ENCODE data around the gene GSG1.

GSG1 gene

GRCh38 chr12:13119826-13120225 lies 16.4 kb upstream of the GSG1 start:
- DNase-seq (ENCODE audit: low read depth): no peak

- DNase-seq (ENCODE audit: low read depth): no peak
Observed at GRCh38 chr12:13117029-13117428, 13.6 kb upstream of the GSG1 start.

- DNase-seq (ENCODE audit: low read depth): no peak
Observed at GRCh38 chr12:13116259-13116658, 12.8 kb upstream of the GSG1 start.

GRCh38 chr12:13114251-13115052 lies 11.0 kb upstream of the GSG1 start:
- DNase-seq (ENCODE audit: low read depth): no peak

- no peak for DNase-seq (ENCODE audit: low read depth)
Observed at GRCh38 chr12:13112968-13113367, 9.5 kb upstream of the GSG1 start.

- no peak for DNase-seq (ENCODE audit: low read depth)
Observed at GRCh38 chr12:13106666-13107065, 3.2 kb upstream of the GSG1 start.

GRCh38 chr12:13105781-13106180 lies 2.3 kb upstream of the GSG1 start:
- DNase-seq (ENCODE audit: low read depth): no peak

- DNase-seq (ENCODE audit: low read depth): no peak
Observed at GRCh38 chr12:13104409-13104808, 942 bp upstream of the GSG1 start.

- DNase-seq (ENCODE audit: low read depth): no peak
Observed at GRCh38 chr12:13102461-13103195, 839 bp downstream of the GSG1 start.

- DNase-seq (ENCODE audit: low read depth): no peak
Observed at GRCh38 chr12:13101821-13102375, 1.6 kb downstream of the GSG1 start.

- DNase-seq (ENCODE audit: low read depth): peak; percentile 89
Observed at GRCh38 chr12:13100882-13101769, 2.3 kb downstream of the GSG1 start.

- no peak for DNase-seq (ENCODE audit: low read depth)
Observed at GRCh38 chr12:13100605-13100881, 2.9 kb downstream of the GSG1 start.

- no peak for DNase-seq (ENCODE audit: low read depth)
Observed at GRCh38 chr12:13099844-13100604, 3.4 kb downstream of the GSG1 start.

GRCh38 chr12:13099066-13099843 lies 4.2 kb downstream of the GSG1 start:
- no peak for DNase-seq (ENCODE audit: low read depth)

- no peak for DNase-seq (ENCODE audit: low read depth)
Observed at GRCh38 chr12:13097491-13098011, 5.9 kb downstream of the GSG1 start.

GRCh38 chr12:13095266-13095995 lies 8.0 kb downstream of the GSG1 start:
- DNase-seq (ENCODE audit: low read depth): no peak

GRCh38 chr12:13094367-13094766 lies 9.1 kb downstream of the GSG1 start:
- no peak for DNase-seq (ENCODE audit: low read depth)

GRCh38 chr12:13093848-13094220 lies 9.6 kb downstream of the GSG1 start:
- DNase-seq (ENCODE audit: low read depth): no peak

GRCh38 chr12:13093191-13093847 lies 10.1 kb downstream of the GSG1 start:
- DNase-seq (ENCODE audit: low read depth): no peak
